ENCODE data around the gene TBX6.

DNA sequence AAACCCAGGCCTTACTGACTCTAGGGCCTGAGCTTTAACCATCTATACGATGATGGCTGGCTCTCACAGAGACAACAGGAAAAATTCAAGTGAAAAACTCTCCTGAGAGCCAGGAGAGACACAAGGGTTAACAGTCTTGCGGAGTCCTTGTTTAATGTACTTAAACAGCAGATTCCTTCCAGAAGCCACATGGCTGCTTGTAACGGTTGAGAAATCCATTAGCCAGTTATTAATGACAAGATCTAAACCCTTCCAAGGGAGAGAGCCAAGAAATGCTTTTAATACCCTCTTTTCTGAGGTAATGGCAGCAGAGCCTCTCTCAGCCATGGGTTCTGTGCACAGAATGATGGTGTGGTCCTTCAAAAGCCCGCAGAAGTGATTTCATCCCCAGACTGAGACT, 31.4 kb downstream of the TBX6 start:
- TF ChIP-seq, protein P1, sequence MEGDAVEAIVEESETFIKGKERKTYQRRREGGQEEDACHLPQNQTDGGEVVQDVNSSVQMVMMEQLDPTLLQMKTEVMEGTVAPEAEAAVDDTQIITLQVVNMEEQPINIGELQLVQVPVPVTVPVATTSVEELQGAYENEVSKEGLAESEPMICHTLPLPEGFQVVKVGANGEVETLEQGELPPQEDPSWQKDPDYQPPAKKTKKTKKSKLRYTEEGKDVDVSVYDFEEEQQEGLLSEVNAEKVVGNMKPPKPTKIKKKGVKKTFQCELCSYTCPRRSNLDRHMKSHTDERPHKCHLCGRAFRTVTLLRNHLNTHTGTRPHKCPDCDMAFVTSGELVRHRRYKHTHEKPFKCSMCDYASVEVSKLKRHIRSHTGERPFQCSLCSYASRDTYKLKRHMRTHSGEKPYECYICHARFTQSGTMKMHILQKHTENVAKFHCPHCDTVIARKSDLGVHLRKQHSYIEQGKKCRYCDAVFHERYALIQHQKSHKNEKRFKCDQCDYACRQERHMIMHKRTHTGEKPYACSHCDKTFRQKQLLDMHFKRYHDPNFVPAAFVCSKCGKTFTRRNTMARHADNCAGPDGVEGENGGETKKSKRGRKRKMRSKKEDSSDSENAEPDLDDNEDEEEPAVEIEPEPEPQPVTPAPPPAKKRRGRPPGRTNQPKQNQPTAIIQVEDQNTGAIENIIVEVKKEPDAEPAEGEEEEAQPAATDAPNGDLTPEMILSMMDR (IDR thresholded peaks at IDR 0.05): no peak
- TF ChIP-seq POLR2A (IDR thresholded peaks at IDR 0.05): no peak
